T-helper 1 cell treated with Interleukin-12 subunit alpha and Interleukin-12 subunit beta and Interleukin-4 antibody, amounts not matched to agents 30 μg/mL and 1 μg/mL, for 36 hours (primary cell): Measurements from ENCODE around the gene GGT1.

Source experiments
- H3K27ac Mint-ChIP-seq: one replicate; pipeline ENCODE4 v1.8.0; 2021; ENCODE audit warnings: mild to moderate bottlenecking, mixed read lengths
- H3K27me3 Mint-ChIP-seq: one replicate; pipeline ENCODE4 v1.8.0; 2021; ENCODE audit warnings: low read depth, mixed read lengths
- H3K36me3 Mint-ChIP-seq: one replicate; pipeline ENCODE4 v1.8.0; 2021; ENCODE audit warnings: low read depth, mixed read lengths
- H3K4me1 Mint-ChIP-seq: one replicate; pipeline ENCODE4 v1.8.0; 2021; ENCODE audit warnings: low read depth, mixed read lengths
- H3K4me3 Mint-ChIP-seq: one replicate; pipeline ENCODE4 v1.8.0; 2021; ENCODE audit warnings: mild to moderate bottlenecking, moderate library complexity, mixed read lengths
- H3K9me3 Mint-ChIP-seq: one replicate; pipeline ENCODE4 v1.8.0; 2021; ENCODE audit warnings: mixed read lengths

The GGT1 gene

DNA sequence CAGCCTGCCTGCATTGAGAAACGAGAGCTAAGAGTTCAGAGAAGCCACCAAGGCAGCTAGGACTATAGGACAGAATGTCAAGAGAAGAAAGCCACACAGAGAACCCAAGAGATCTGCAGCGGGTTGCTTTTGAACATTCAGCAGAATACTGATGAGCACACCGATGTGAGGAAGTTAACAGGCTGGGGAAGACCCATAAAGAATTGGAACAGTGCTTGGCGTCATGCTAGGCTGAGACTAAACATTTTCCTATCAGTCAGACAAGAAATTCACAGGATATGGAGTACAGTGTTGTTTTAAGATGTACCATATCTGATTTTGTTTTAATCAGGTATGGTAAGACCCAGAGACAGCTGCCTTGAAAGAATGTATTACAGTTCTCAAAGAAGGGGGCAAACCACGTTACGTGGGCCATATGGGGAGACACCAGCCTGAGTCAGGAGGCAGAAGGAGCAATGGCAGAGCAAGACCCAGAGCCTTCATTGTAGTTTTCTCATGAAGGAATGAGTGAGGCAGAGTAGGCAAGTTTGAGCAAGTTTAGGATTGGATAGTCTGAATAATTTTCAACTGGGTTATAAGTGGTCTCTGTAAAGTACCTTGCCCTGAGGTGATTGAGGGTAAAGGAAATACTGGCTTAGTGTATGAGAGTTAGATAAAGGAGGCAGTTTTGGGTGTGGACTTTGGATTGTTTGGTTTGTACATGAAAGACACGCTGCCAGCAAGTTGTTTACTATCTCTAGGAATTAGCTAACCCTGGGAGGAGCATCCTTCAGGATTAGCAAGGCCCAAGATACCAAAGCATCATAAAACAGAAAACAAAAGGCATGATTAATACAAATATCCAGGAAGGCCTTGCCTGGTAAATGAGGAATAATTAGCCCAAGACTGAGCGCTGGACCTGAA lies 24.4 kb upstream of the GGT1 start:
- H3K36me3 Mint-ChIP-seq, result peaks cover 10% of the 10 kb centered on the region
- no peaks in the 10 kb centered on the region for H3K27me3 Mint-ChIP-seq
- H3K27ac Mint-ChIP-seq, result no peak overlapping the region
- H3K4me3 Mint-ChIP-seq, result no peak overlapping the region
- H3K9me3 Mint-ChIP-seq, result no peaks in the 10 kb centered on the region
- H3K4me1 Mint-ChIP-seq, result no peaks in the 10 kb centered on the region

DNA sequence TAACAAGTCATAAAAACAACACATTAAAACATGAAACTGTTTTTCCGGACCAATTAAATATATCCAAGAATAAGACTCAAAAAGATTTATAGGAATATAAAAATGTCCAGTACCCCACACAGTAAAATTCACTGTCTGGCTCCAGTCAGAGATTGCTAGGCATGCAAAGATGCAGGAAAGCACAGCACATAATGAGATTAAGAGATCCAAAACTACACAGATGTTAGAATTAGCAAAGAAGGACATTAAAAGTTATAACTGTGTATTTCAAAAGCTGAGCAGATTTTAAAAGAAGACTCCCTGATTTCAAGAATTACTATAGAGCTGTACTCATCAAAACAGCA lies 23.8 kb upstream of the GGT1 start:
- Mint-ChIP-seq H3K4me3 (no peak overlapping the region), H3K36me3 (peaks cover 10% of the 10 kb centered on the region), H3K4me1 (no peaks in the 10 kb centered on the region), H3K27ac (no peak overlapping the region), H3K27me3 (no peaks in the 10 kb centered on the region), H3K9me3 (no peaks in the 10 kb centered on the region)

DNA sequence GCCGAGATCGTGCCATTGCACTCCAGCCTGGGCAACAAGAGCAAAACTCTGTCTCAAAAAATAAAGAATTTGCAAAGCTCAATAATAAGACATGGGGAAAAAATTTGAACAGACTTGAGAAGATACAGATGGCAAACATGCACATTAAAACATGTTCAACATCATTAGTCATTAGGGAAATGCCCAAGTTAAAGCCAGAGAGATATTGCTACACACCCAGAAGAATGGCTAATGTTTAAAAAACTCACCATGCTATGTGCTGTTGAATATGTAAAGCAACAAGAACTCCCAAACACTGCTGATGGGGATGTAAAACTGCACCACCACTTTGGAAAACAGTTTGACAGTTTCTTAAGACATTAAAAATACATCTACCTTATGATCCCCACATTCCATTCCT lies 22.7 kb upstream of the GGT1 start:
- no peaks in the 10 kb centered on the region for H3K9me3 Mint-ChIP-seq
- peaks cover 5% of the 10 kb centered on the region for H3K36me3 Mint-ChIP-seq

DNA sequence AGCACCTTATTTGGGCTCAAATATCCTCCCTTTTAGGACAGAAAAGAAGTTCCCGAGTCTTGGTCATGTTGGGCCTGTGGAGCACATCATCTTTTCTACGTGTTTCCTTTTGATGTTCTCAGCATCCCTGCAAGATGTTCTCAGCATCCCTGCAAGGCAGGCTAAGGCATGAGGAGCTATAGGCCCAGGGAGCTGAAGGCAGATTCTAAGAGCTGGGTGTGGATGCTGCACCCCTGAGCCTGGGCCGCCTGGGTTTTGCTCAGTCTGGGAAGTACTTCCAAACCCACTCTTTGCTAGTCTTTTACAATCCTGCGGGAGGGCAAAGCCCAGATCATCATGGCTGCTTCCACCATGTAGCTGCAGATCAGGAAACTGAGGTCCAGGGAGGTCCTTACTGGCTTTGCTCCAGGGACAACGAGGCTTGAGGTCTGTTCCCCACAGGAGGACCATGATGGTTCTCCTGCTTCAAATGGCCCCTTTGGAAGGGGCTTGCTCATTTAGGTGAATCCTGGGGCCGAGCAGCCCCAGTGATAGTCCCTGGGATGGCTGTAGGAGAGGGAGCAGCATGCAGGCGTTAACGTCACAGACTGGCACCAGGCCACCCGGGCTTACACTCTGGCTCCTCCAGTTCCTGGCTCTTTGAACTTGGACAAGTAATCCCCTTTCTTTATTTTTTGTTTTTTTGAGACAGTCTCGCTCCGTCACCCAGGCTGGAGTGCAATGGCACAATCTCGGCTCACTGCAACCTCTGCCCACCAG lies 20.8 kb upstream of the GGT1 start:
- no peaks in the 10 kb centered on the region for H3K4me1 Mint-ChIP-seq
- no peaks in the 10 kb centered on the region for H3K9me3 Mint-ChIP-seq
- no peaks in the 10 kb centered on the region for H3K27me3 Mint-ChIP-seq
- H3K36me3 Mint-ChIP-seq, result no peaks in the 10 kb centered on the region
- no peak overlapping the region for H3K27ac Mint-ChIP-seq
- no peak overlapping the region for H3K4me3 Mint-ChIP-seq

More for the DNA sequence above, 22.7 kb upstream of the GGT1 start:
- Mint-ChIP-seq H3K27ac (no peak overlapping the region), H3K27me3 (no peaks in the 10 kb centered on the region), H3K4me1 (no peaks in the 10 kb centered on the region), H3K4me3 (no peak overlapping the region)

DNA sequence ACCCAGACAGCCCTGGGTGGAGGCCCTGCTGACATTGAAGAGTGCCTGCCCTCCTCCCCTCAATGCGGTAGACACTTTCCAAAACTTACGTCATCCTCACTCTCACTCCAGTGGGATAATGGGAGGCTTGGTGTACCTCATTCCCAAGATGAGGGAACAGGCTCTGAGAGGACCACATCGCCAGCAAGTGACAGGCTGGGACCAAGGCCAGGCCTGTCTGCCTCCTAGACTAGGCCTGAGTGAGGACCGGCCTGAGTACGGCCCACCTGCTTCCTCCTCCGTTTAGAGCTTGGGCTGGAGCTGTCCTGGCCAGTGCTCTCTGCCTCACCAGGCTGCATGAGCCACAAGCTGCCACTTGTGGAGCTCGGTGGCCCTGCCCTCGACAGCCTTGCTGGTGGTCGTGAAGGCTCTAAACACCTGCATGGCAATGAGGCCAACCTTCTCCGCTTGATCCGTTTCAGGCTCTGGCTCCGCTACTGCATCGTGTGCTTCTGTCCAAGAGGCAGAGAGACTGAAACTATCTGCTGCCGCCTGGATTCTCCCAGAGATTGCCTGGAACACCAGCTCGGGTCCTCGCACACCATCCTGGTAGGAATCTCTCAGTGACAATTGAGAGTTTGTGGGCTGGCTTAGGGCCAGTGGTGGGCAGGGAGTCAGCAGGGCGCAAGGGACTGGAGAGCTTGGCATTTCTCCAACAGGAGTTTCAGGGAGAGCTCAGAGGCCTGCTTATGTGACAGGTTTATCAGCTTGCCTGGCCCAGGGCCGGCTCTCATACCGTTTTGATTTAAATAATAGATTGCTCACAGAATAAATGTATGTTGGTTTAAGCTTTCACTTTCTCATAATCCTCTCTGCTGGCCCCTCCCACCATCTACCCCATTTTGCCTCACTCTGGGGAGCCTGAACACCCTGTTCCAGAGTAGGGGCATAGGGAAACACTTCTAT lies 19.5 kb upstream of the GGT1 start:
- Mint-ChIP-seq H3K27me3 (no peaks in the 10 kb centered on the region), H3K4me1 (no peaks in the 10 kb centered on the region), H3K27ac (no peak overlapping the region), H3K36me3 (no peaks in the 10 kb centered on the region), H3K9me3 (no peaks in the 10 kb centered on the region), H3K4me3 (no peak overlapping the region)

DNA sequence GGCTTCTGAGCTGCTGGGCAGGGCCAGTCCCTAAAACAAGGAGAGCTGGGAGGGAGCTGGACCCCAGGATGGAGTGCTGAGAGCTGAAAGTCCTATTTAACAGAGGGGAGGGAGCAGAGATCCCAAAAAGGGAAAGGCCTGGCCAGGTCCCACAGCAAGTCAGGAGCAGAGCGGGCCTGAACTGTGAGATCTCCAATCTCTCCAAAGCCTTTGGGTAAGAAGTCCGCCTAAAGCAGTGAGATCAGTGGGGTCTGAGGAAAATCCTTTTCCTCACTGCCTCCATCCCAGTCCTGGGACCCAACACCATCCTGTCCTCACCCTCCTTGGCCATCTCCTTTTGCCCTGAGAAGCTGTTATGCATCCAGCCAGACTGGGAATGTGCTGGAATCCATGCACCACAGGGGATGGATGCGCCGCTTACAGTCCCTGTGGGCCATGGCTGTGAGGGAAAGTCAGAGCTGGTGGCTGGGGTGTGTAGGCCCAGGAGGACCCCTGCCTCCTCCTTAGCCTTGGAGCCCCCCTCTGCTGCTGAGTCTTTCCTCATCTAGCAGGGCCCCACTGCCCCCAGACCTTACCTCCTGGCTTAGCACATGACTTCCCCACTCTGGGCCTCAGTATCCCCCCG lies 18.7 kb upstream of the GGT1 start:
- H3K36me3 Mint-ChIP-seq, result no peaks in the 10 kb centered on the region
- no peaks in the 10 kb centered on the region for H3K27me3 Mint-ChIP-seq
- no peak overlapping the region for H3K4me3 Mint-ChIP-seq

DNA sequence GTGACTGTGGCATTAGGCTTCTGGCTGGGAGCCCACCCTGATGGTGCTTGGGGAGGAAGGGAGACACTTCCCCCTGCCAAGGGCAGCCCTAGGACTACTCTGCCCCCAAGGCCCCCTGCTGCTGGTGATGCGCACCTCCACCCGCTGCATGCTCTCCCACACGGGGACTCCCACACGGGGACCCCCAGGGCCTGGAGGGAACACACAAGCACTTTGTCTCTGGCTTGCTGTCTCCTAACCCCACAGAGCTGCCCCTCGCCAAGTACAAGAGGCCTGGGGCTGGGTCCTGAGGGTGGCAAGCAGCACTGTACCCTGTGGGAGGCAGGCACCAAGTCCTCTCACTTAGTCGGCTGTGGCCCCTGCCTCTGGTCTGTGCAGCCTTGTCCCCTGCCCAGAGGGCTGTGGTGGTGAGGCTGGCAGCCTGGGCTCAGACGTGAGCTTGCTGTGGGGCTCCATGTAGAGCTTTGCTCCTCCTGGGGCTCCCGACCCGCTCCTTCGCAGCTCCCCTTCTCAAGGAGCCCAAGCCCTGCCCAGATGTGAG lies 18.1 kb upstream of the GGT1 start:
- H3K9me3 Mint-ChIP-seq, result no peaks in the 10 kb centered on the region

More for the DNA sequence above, 18.7 kb upstream of the GGT1 start:
- no peaks in the 10 kb centered on the region for H3K9me3 Mint-ChIP-seq
- no peaks in the 10 kb centered on the region for H3K4me1 Mint-ChIP-seq
- no peak overlapping the region for H3K27ac Mint-ChIP-seq

DNA sequence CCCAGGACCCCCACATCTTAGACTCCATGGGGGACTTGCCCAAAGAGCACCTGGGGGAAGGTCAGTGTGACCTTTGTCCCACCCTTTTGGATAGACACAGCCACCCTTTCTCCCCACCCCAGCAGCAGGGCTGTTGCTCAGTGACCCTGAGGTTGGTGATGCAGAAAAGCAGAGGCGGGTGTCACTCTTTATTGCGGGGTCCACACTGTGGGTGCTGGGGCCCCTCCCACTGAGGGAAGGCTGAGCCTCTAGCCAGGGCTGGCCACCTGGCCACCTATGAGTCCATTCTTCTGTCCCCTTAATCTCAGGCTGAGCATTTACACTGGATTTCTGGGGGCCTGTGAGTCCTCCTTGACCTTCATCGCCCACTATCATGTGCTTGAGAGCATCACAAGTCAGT lies 17.5 kb upstream of the GGT1 start:
- Mint-ChIP-seq H3K36me3 (no peaks in the 10 kb centered on the region), H3K27me3 (no peaks in the 10 kb centered on the region), H3K4me3 (no peak overlapping the region), H3K9me3 (no peaks in the 10 kb centered on the region), H3K4me1 (no peaks in the 10 kb centered on the region), H3K27ac (no peak overlapping the region)

More for the DNA sequence above, 18.1 kb upstream of the GGT1 start:
- Mint-ChIP-seq H3K4me3 (no peak overlapping the region), H3K27me3 (no peaks in the 10 kb centered on the region), H3K4me1 (no peaks in the 10 kb centered on the region), H3K36me3 (no peaks in the 10 kb centered on the region), H3K27ac (no peak overlapping the region)

DNA sequence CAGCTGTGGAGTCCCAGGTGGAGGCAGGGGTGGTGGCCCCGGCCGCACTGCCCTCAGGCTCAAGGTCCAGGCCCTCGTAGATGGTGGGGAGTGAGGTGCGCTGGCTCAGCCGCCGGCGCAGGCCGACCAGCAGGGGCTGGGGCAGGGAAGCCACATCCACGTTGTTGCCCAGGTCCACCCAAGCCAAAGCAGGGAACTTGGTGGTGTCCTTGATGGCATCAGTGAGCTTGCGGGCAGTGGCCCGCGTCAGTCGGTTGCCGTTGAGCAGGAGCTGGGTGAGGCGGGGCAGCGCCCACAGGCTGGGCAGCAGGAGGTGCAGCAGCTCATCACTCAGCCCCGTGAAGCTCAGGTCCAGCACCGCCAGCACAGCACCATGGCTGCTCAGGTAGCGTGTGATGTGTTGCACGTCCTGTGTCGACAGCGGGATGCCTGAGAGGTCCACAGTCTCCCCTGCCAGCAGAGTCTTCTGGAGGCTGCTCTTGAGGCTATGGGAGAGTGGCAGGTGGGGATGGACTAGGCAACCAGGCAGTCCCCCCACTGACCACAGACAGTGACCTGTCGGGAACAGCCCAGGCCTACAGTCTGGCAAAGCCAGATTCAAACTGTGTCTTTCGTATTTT lies 17.0 kb upstream of the GGT1 start:
- no peaks in the 10 kb centered on the region for H3K27me3 Mint-ChIP-seq
- H3K4me1 Mint-ChIP-seq, result no peaks in the 10 kb centered on the region
- no peaks in the 10 kb centered on the region for H3K36me3 Mint-ChIP-seq
- no peak overlapping the region for H3K27ac Mint-ChIP-seq
- no peak overlapping the region for H3K4me3 Mint-ChIP-seq
- H3K9me3 Mint-ChIP-seq, result no peaks in the 10 kb centered on the region

DNA sequence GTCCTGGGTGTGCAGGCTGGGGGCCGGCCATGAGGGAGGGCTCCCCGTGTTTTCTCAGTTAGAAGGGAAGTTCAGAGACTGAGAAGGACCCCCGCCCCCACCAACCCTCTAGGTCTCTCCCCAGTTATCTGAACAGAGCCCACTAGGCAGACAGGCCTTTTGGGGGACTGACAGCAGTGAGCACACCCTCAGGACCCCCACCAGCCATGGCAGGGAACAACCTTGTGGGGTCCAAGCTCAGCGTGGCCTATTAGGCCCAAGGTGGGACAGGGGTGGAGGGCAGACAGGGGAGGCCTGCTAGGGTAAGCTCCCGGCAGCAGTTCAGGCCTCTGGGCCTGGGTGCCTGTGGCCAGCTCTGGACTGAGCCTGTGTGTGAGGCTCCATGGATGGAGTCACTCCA lies 15.7 kb upstream of the GGT1 start:
- peaks cover 2% of the 10 kb centered on the region for H3K4me1 Mint-ChIP-seq
- no peak overlapping the region for H3K27ac Mint-ChIP-seq
- H3K4me3 Mint-ChIP-seq, result no peak overlapping the region
- no peaks in the 10 kb centered on the region for H3K36me3 Mint-ChIP-seq
- no peaks in the 10 kb centered on the region for H3K9me3 Mint-ChIP-seq
- peaks cover 2% of the 10 kb centered on the region for H3K27me3 Mint-ChIP-seq

DNA sequence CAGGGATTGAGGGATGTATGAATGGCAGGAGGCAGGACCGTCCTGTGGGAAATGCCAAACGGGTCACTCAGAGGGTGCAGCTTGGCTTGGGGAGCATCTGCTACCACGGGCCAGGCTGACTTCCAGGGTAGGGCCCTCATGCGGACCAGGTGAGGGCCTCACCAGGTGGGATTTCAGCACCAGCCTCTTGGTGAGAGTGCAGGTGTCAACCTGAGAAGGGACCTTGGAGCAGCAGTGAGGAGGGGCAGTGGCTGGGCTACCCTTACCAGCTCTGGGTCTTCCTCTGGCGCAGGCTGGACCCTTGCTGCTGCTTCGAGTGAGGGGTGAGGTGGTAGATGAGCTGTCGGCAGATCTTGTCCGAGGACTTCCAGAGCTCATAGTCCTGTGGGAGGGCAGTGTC lies 15.0 kb upstream of the GGT1 start:
- Mint-ChIP-seq H3K4me1 (peaks cover 4% of the 10 kb centered on the region), H3K36me3 (no peaks in the 10 kb centered on the region), H3K27me3 (peaks cover 4% of the 10 kb centered on the region), H3K9me3 (no peaks in the 10 kb centered on the region), H3K4me3 (no peak overlapping the region), H3K27ac (no peak overlapping the region)

DNA sequence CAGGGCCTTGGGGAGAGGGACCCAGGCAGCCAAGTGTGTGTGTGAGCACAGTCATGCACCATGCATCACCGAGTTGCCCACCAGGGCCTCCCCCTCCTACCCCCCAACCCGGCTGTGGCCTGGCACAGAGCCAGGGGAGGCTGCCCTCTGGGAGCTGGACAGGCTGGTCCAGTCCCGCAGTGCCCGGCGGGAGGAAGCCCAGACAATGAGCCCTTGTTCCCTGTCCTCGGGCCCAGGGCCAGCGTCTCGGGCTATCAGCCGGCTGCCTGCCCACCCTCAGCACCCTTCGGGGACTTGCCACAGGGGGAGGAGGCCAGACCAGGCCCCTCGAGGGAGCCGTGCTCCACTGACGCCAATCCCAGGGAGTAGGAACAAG lies 14.6 kb upstream of the GGT1 start:
- H3K27ac Mint-ChIP-seq, result no peak overlapping the region
- H3K4me1 Mint-ChIP-seq, result peaks cover 4% of the 10 kb centered on the region
- no peaks in the 10 kb centered on the region for H3K9me3 Mint-ChIP-seq
- peaks cover 6% of the 10 kb centered on the region for H3K27me3 Mint-ChIP-seq
- no peaks in the 10 kb centered on the region for H3K36me3 Mint-ChIP-seq
- no peak overlapping the region for H3K4me3 Mint-ChIP-seq

DNA sequence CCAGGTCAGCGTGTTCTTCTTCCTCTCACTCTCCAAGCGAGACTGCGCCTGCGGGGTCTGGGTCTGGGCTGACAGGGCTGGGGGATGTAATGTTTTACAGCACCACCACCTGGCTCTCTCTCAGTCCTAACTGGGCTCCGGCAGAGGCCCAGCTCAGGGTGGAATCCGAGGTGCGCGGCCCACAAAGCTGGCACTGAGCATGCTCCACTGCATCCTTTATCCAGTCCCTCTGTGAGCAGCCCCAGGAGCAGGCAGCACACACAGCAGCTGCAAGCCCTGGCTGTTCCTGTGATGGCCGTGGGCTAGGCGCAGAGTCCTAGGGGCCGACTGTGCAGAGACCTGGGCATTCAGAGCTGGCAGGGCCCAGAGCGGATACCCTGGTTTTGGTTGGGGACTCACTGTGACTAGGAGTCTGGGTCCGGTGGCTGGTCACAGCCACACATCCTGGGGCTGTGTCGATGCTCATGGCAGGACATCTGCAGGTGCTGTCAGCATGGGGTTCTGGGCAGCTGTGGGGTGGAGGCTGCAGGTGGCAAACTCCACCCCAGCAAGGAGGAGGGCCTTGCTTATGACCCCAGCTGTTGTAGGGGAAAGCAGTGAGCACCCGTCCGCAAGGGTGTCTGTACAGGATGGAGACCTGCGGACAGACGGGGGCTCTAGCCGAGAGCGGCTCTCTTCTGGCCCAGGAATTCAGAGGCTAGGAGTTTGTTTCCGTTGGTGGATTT lies 14.1 kb upstream of the GGT1 start:
- no peaks in the 10 kb centered on the region for H3K36me3 Mint-ChIP-seq
- peaks cover 9% of the 10 kb centered on the region for H3K27me3 Mint-ChIP-seq
- no peak overlapping the region for H3K27ac Mint-ChIP-seq
- H3K4me3 Mint-ChIP-seq, result no peak overlapping the region
- H3K9me3 Mint-ChIP-seq, result no peaks in the 10 kb centered on the region
- H3K4me1 Mint-ChIP-seq, result peaks cover 4% of the 10 kb centered on the region
